ENCODE measurements around the gene DDX24.
"Not testable (repeated sequence)": the region's sequence is repeated elsewhere in the genome, so short reads cannot be mapped to it uniquely, and the experiment has no call there.

Gene DDX24

DNA sequence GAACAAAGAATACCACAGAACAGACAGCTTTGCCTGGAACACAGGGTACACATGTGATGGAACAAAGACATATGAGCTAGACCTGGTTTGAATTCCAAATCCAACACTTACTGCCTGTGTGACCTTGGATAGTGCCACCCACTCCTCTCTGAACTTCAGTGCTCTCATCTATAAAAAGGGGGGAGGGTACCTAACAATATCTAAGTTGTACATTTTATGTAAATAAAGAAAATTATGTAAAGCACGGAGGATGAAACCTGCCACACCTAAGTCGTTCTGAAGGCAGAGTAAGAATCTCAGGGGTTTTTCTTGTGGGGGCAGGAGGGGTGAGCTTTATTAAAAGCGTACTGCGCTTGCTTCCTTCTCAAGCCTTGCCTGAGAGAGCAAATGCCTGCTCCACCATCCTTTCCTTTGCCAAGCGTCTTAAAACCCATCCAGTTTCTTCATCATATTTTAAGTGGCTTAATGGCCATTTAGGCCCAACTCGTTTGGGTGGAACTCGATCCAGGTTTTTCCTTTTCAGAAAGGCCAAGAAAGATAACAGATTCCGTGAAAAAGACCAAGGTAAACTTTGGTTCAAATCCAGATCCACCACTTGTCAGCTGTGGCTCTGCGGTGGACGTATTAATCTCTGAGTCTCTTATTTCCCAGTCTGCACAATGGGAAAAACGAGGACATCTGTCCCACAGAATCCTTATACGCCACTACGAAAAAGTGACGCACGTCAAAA is 946 bp downstream of the DDX24 start:
- DNase-seq: no peak

DNA sequence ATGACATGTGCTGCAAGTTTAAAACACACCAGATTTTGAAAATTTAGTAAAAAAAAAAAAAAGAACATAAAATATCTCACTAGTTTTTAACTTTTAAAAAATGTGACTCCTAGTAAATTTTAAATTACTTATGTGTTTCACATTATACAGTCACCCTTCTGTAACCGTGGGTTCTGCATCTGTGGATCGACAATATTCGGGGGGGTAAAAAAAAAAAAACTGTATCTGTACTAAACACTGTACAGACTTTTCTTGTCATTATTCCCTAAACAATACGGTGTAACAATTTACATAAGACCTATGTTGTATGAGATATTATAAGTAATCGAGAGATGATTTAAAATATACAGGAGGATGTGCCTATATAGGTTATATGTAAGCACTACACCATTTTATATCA is 3.2 kb downstream of the DDX24 start:
- DNase-seq: no peak

DNA sequence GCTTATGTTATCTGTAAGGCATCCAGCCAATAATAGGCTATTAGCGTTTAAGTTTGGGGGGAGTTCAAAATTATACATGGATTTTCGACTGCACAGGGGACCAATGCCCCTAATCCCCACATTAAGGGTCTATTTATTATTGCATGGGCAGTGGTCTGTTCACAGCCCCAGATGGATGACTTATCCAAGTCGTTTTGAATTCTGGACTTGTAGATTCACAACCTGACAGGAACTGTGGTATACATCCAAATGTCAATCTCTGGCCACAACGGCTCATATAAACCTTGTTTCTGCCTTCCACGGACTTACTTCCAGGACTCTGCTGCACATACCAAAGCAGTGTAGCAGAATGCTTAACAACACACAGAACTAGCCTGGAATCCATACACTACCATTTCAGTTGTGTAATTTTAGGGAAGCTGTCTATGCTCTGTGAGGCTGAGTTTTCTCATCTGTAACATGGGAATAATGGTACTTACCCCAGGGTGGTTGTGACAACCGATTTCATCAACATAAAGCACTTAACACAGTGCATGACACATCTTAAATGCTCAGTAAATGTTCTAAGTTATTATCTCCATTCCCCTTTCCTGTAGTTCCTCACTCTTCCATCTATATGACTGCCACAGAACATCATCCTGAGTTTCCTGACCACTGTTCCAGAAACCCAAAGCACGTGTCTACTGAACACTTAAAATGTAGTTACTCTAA is 3.7 kb downstream of the DDX24 start:
- no peak for DNase-seq

DNA sequence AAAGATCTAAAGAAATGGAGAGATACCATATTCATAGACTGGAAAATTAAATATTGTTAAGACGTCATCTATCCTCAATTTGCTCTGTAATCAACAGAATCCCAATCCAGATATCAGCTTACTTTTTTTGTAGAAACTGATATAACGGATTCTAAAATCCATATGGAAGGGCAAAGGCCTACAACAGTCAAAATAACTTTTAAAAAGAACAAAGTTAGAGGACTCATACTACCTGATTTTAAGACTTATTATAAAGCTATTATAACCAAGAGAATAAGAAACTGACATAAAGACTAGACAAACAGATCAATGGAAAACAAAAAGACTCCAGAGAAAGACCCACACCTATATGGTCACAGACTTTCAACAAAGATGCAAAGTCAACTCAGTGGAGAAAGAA is 6.0 kb downstream of the DDX24 start:
- no peak for DNase-seq

DNA sequence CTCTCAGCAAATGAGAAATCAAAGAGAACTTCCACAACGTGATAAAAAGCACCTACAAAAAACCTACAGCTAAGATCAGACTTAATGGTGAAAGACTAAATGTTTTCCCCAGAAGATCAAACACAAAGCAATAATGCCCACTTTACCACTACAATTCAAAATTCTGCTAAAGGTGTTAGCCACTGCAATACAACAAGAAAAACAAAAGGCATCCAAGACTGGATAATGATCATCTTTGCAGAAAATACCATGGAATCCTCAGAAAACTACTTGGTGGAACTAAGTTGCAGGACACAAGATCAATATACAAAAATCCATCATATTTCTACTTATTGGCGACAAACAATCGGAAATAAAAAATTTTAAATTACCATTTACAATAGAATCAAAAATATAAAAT is 6.5 kb downstream of the DDX24 start:
- no peak for DNase-seq

DNA sequence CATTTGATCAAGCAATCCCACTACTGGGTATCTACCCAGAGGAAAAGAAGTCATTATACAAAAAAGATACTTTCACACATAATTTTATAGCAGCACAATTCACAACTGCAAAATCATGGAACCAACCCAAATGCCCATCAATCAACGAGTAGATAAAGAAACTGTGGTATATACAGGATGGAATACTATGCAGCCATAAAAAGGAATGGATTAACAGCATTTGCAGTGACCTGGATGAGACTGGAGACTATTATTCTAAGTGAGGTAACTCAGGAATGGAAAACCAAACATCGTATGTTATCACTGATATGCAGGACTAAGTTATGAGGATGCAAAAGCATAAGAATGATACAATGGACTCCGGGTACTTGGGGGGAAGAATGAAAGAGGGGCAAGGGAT is 8.9 kb downstream of the DDX24 start:
- DNase-seq: not testable (repeated sequence)

DNA sequence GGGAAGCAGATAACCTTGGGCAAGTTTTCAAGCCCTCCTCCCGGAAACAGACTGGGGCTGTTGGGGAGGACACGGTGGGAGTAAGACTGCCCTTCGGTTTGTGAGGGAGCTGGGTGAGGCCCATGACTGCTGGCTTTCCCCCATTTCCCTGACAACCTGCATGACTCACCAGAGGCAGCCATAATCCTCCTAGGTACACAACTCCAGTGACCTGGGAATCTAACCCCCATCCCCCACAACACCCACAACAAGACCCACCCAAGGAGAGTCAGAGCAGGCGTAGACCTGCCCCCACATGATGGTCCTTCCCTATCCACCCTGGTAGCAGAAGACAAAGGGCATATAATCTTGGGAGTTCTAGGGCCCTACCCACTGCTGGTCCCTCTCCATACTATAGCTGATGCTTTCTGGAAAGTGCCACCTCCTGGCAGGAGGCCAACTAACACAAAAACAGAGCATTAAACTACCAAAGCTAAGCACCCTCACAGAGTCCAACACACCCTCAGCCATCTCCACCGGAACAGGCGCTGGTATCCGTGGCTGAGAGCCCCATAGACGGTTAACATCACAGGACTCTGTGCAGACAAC is 14.8 kb downstream of the DDX24 start:
- no peak for DNase-seq

DNA sequence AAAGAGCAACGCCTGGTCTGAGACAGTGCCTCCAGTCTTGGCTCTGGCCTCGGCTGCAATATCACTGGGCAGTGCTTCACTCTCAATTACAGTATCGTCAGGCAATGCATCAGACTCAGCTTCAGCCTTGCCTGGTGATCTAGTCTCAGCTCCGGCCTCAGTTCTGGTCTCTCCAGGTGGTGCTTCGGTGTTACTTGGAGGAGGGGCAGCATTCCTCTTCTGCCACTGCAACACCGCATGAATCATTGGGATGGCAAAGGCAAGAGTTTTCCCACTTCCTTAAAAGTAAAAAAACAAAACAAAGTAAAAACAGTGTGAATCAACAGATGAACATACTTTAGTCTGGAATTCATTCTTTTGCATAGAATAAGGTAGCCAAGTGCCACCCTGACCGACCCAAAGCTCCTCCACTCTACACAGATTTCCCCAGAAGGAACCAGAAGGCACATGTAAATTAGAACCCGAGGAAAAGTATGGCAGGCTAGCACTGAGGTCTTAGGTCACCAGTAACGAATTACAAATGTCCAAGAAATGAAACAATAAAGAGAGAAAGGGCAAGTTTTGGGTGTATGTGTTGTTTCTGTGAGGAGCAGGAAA is 18.6 kb downstream of the DDX24 start:
- no peak for DNase-seq

DNA sequence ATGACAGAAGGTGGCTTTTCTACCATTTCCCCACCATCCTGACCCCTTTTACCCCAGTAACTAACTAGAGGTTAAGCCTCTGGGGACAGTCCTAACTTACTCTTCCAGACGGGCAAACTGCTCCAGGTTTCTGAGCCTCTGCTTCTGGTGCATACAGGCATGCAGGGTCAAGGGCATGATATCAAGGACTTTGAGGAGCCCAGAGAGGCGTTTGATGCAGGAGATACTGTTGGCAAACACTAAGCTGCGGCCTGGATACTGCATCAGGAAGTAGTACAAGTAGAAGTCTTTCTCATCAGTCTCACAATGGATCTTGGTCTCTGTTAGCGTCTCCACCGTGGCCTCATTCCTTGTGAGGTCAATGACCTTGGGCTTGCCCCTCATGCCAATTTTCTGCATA is 21.0 kb downstream of the DDX24 start:
- peak; percentile 47 for DNase-seq

DNA sequence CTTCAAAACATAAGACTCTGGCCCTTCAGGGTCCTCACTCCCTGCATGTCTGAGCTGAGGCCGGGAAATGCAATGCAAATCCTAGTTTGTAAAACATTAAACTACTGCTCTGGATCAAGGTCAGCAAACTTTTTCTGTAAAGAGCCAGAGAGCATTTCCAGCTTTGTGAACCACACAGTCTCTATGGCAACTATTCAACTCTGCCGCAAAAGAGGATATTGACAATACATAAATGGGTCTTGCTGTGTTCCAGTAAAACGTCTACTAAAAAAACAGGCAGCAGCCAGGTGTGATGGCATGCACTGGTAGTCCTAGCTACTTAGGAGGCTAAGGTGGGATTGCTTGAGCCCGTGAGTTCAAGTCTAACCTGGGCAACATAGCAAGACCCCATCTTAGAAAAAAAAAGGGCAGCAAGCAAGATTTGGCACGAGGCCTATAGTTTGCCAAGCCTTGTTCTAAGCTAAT is 22.3 kb downstream of the DDX24 start:
- no peak for DNase-seq

DNA sequence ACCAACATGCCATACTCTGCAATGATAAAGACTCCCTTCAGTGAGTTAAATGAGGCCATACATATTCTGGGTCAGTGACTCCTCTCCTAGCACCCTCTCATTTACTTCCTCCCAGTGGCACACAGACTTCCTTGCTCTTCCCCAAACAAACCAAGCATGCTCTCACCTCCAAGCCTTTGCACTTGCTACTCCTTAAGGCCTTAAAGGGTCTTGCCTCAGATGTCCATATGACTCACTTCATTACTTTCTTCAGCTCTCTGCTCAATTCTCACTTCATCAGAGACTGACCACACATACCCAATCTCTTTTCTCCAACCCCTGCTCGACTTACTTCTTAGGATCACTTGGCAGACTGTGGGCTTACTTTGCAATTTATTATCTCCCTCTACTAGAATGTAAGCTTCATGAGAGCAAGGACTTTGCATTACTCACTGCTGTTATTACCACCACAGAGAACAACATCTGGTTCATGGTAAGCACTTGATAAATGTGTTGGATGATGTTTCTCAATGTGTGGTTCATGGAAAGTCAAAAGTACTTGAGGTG is 22.8 kb downstream of the DDX24 start:
- no peak for DNase-seq

DNA sequence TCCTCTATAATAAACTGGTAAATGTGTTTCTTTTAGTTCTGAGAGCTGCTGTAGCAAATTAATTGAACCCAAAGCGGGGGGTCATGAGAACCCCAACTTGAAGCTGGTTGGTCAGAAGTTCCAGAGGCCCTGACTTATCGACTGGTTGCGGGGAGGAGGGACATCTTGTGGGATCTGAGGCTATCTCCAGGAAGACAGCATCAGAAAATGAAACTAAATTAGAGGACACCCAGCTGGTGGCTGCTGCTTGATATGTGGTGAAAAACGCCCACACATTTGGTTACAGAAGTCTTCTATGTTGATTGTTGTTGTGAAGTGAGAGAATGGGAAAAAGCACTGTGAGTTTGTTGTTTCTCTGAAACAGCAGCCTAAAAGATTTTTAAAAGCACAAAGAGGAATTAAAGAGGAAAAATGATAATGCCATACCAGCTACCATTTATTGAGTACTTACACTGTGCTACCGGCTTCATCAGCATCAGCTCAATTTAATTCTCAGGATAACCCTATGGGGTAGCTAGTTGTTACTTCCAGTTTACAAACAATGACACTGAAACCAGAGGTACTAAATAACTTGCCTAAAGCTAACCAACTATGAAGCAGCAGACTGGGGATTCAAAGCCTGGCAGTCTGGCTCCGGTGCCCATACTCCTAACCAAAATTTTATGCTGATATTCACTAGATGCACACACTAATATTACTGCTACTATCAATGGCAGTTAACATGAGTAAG is 24.3 kb downstream of the DDX24 start:
- DNase-seq: peak; percentile 61

DNA sequence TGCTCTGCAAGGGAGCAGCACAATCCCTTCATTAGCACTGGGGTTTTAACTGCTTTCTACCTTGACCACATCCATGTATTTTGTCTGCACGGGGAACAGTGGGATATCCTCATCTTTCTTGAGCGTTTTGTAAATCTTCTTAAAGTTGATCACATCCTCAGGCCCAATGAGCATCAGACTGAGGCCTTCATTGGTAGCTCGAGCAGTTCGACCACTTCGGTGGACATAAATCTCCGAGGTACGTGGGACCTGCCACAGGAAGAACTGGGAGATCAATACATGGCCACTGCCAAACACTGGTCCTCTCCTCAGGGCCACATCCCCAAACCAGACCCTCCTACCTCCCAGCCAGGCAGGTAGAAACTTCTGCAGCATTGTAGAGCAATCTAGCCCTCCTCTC is 26.1 kb downstream of the DDX24 start:
- DNase-seq: peak; percentile 42

DNA sequence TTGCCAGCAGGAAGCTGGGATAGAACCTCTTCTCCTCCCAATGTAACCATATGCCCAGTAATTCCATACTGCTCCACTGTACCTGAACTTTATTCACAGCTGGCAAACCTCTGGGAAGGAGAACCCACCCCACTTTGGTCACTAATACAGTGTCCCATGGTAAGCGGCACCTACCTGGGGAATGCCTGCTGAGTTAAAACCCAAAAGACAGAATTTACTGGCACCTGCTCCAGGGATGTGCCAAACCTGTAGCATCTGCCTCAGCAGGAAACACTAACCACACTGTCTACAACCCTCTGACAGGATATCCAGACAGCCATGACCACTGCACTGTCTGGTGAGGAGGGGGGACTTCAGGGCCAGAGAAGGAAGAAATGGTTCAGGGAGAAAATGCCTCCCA is 26.6 kb downstream of the DDX24 start:
- DNase-seq: peak; percentile 49

DNA sequence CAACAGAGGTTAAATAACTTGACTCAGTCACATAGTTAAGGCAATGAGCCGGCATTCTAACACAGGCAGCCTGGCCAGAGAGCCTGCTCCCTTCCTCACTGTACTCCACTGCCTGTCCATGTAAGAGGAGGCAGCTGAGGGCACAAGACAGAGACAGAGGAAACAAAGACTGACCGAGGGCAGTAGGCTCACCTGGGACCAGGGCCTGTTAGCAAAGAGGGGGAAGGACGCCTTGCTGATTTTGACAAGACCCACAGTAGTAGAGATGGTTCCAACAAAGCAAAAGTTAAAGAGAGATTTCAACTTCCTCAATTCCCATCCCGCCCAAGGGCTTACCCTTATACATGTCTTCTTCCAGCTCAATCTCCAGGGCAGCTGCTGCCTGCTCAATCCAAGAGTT is 28.3 kb downstream of the DDX24 start:
- peak; percentile 28 for DNase-seq

DNA sequence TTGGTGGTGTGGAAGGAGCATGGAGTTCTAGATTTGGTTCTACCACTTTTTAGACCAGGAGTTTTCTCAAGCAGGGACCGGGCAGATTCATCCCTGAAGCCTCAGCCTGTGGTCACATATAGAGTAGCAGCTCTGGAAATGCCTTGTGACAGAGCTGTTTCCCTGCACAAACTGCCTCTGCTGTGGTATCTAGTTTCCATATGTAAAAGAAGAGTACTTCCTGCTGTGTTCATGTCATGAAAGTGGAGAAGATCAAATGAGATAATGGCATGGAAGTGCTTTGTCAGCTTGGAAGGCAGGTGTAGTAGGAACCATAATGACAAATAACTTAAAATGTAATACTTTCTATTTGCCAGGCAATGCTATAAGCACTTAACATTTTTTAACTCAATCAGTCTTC is 28.8 kb downstream of the DDX24 start:
- DNase-seq: peak; percentile 42

DNA sequence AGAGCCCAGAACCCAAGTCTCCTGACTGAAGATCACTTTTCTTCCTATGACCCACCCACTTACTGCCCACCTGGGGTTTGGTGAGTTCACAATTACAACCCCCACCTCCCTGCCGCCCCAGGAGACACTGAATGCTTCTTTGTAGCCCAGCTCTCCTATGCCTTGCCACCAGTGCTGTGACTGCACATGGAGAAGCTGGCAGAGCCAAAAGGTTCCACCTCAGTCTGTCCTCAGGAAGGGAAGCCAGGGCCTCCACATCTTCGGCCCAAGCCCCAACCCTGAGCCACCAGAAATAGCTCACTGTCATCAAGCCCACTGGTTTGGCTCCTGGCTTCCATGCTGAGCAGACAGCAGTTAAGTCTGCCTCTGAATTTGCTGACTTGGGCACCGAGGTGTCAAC is 29.2 kb downstream of the DDX24 start:
- DNase-seq: peak; percentile 48

DNA sequence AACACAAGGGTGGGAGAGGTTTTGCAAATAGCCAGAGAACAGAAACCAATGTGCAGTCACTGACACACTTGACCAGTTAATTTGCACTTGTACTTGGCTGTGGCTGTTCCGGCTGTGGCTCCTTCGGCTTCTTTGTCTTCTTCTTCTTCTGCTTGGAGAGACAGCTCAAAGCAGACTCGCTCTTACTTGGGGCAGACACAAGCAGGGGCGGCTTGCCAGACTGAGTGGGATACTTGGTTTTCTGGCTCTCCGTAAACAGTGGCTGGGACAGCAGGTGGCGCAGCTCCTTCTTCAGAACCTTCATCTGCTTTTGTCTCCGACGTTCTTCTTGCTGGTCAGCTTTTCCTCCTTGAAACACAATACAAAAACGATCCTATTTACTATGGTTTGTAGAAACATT is 29.9 kb downstream of the DDX24 start:
- DNase-seq: peak; percentile 28

DNA sequence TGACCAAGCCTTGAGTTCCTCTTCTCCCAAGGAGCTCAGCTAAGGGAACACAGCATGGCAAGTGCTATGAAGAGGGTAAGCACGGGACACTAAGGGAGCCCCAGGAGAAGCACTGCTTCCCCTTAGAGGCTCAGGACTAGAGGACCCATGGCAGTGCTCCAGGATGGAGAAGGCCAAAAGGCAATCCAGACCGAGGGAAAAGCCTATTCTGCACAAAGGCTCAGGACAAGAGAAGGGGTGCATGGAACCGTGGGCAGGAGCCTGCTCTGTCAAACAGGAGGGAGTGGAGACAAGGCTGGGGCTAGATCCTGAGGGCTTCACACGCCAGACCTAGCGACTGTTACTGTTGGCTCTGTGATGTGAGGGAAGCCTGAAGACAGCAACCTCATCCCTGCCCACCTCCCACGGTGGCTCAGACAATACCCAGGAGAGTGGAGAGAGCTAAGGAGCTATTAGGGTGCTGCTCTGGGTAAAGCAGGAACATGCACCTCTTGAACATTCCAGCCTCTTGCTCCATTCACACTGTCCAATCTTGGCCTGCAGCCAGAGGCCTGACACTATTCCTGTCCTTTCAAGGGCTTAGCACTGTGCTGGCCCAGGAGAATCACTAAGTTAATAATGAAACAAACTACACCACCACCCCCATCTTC is 30.6 kb downstream of the DDX24 start:
- DNase-seq: peak; percentile 50

DNA sequence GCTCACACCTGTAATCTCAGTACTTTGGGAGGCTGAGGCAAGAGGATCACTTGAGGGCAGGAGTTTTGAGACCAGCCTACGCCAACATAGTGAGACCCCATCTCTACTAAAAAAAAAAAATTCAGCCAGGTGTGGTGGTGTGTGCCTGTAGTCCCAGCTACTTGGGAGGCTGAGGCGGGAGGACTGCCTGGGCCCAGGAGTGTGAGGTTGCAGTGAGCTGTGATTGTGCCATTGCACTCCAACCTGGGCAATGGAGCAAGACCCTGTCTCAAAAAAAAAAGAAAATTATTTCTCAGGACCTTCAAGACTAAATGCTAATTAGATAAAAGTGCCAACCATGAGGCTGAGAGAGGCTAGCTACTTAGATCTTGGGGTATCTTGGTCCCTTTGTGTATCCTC is 31.4 kb downstream of the DDX24 start:
- no peak for DNase-seq

DNA sequence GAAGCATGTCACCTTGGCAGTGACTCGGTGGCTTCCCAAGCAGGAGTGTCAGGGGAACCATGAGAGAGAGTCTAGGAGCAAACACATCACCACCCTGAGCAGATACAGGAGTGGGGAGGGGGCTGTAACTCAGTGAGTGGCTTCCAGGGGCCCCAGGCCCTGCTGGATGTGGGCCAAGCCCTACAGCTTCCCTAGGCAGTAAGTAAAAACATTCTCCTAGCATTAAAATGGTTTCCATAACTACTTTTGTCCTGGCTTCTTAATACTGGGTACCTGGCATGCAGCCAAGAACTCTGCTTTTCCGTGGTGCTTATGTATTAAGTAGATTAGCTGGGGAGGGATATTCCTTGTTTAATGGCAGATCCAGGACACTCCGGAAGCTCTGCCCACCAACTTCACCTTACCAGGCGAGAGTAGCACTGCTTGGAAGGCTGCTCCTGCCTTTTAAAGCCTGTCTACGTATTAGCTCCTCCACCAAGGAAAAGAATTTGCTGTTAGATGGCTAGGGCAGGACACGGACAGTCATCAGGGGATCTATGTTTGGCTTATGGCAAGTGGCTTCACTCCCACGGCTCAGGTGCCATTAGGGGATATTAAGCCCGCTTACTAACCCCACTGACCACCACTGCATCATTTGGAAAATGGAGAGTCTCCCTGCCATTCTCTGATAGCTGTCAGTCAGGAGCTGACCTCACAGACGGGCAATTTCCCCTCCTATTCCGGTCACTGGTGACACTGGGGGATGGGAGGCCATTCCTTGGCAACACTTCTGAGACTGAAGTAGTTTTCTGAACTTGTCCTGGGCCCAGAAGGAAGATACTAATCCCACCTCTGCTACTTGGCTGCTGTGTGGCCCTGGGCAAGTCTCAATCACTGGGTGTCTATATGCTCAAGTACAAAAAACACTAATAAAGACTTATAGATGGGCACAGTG is 32.0 kb downstream of the DDX24 start:
- peak; percentile 53 for DNase-seq

Measured in activated CD8-positive, alpha-beta memory T cell treated with anti-CD3 and anti-CD28 coated beads for 24 hours (primary cell).